HG03066 (cell line): ENCODE measurements around the gene DFFB.

Source experiments
- ATAC-seq: cut with Tn5 transposase; IDR thresholded peaks from one replicate; pipeline ENCODE4 v1.9.1; 2021; ENCODE audit warnings: low read depth; ENCODE audit not compliant: unreplicated experiment

DFFB gene

GRCh38 chr1:3828391-3828790 is 28.9 kb upstream of the DFFB start:
- no peak for ATAC-seq

GRCh38 chr1:3831689-3832088 is 25.6 kb upstream of the DFFB start:
- no peak for ATAC-seq

DNA sequence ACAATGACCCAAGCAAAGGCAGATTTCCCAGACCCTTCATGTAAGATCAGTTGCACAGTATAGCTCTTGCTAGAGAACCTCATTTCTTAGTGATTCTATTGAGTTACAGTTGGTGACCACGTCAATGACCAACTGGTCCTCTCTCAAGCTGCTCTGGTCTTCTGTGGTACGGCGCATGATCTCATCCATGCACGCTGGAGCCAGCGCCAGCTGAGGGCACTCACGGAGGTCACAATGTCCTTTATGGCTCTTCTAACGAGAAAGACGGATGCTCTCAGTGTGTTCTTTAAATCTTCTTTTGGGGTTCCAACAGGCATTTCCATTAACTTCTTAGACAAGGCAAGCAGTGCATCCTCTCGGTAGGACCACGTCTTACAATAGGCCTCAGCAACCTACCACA is 22.6 kb upstream of the DFFB start:
- ATAC-seq, result no peak

DNA sequence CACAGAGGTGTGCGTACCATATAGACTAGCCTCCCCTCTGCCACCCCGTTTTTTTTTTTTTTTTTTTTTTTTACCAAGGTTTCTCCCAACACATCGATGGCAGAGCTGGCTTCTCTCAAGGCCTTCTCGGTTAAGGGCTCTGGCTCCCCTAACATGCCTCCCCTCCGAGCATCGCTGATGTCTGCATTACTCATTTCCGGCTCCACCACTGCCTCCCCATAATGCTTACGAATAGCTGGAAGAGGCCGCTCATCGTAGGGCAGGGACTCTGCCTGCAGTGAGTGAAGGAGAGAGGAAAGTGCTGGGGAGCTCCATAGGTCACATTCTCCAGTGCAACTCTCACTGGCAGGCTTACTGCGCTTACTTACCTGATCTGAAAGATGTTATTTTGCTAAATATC is 20.9 kb upstream of the DFFB start:
- ATAC-seq, result no peak

DNA sequence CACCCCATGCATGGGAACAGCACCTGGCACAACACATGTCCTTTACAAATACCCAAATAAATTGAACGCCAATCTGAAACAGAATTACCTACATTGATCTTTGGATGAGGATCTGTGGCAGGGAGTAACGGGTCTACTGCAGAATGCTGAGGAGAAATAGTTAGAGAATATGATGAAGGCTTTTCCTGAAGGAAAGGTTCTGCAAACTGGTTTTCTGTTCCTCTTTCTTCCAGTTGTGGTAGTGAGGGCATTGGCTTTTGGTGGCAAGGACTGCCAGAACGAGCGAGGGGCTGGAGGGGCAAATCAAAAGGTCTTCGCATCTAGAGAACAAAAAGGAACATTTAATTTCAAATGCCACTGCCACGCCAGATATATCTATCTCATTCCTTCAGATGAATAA is 20.1 kb upstream of the DFFB start:
- ATAC-seq, result no peak

DNA sequence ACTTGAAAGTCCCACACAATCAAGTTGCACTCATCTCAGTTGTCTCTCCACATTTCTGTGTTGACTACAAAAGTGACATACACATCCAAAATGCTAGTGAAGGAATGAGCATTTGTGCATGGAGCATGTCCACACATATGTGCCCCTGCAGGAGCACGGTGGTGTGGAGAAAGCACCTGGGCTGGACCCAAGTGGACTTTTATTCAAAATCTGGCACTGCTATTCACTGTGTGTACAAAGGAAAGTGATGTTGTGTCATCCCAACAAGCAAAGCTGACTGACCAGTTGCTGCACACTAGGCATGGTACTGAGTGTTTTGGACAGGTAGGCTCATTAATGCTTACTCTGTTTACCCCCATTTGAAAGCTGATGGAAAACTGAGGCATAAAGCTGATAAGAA is 19.6 kb upstream of the DFFB start:
- ATAC-seq, result no peak

DNA sequence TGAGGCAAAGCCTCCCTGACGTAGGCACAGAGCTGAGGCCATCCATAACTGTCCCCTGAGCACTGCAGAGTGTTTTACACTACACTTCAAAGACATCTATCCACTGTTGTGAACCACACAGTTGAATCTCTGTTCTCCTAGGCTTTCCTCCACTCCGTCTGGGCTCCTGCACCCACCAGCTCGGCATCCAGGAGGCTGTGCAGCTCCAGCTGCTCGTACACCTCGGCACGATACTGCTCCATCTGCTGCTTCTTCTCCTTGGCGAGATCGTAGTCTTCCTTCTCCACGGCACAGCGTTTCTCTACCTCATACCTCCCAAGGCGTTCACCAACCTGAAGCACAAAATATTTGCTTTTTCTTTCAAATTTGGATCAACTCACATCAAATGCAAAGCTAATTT is 18.5 kb upstream of the DFFB start:
- no peak for ATAC-seq

DNA sequence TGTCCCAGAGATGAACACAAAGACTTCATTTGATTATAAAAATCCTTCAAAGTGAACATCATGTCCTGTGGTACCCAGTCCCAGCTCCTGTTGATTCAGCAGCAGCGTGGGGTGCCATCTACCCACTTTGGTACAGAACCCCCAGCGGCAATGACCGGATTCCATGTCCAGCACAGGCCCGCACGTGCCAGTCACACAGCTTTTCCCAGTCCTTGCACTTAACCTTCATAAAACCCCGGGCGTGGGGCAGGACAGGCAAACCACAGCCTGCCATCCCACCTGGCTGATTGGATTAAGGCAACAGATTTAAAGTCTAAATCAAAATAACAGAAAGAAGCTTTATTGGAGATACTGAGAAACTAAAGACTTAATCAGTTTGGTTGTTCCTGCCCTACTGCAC is 15.8 kb upstream of the DFFB start:
- ATAC-seq, result no peak

GRCh38 chr1:3842912-3843311 is 14.4 kb upstream of the DFFB start:
- no peak for ATAC-seq

DNA sequence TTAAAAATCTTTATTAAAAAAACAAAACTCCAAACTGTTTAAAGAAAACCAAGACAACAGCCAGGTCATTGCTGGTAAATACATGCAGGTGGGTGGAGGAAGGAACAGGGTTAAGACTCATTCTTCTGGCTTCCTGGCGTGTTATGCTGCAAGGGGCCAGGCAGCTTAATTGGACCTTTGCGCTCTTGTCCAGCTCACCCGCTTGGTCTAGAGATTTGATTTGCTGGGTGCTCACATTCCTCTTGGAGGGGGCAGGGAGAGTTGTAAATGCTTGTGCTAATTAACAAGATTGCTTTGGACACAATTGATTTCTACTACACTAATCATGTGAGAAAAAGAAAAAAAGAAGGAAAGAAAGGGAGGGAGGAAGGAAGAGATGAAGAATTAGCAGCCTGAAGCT is 10.7 kb upstream of the DFFB start:
- ATAC-seq, result no peak

DNA sequence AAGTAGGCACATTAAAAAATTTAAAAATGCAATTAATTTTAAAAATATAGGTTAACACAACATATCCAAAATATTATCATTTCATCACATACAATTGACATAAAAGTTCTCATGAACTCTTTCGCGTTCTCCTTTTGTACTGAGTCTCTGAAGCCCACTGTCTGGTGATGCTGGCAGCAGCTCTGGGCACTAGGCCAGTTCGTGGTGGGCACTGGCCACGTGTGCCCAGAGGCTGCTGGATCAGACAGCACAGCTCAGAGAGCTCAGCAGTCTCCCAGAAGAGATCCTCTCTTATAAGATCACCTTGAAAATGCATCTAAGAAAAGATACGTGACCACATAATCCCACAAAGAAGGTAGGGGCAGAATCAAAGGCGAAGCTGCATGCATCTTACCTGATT is 10.2 kb upstream of the DFFB start:
- no peak for ATAC-seq

GRCh38 chr1:3850857-3851256 is 6.4 kb upstream of the DFFB start:
- no peak for ATAC-seq

GRCh38 chr1:3851292-3851691 is 6.0 kb upstream of the DFFB start:
- no peak for ATAC-seq

- ATAC-seq, result no peak
Measured at GRCh38 chr1:3852091-3852490, 5.2 kb upstream of the DFFB start.

DNA sequence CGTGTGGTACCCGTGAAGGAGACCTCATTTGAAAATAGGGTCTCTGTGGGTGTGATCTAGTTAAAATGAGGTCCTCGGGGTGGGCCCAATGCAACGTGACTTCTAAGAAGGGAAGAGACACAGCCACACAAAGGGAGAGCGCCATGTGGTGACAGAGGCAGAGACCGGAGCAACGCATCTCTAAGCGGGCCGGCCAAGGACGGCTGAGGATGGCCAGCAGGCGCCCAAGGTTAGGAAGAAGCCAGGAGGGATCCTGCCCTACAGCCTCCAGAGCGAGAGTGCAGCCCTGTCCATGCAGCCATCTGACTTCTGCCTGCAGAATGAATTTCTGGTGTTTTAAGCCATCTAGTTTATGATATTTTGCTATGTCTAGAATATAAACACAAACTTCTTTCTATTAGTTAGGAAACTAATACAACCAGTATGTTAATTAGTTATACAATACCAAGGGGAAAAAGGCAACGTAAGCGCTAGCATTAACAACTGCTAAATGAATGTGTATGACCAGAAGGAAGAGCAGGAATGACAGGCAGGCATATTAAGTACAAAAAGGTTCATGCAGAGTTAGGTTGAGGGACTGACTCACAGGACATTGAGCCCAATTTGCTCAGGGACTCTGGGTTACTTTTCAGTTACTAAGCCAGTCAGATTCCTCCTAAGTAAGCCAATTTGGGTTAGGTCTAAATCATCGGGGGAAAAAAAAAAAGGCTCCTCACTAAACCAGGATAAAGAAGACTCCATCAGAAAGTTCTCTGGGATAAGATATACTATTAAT is 4.4 kb upstream of the DFFB start:
- ATAC-seq, result no peak

- ATAC-seq, result no peak
Measured at GRCh38 chr1:3857791-3858129, 484 bp downstream of the DFFB start.

DNA sequence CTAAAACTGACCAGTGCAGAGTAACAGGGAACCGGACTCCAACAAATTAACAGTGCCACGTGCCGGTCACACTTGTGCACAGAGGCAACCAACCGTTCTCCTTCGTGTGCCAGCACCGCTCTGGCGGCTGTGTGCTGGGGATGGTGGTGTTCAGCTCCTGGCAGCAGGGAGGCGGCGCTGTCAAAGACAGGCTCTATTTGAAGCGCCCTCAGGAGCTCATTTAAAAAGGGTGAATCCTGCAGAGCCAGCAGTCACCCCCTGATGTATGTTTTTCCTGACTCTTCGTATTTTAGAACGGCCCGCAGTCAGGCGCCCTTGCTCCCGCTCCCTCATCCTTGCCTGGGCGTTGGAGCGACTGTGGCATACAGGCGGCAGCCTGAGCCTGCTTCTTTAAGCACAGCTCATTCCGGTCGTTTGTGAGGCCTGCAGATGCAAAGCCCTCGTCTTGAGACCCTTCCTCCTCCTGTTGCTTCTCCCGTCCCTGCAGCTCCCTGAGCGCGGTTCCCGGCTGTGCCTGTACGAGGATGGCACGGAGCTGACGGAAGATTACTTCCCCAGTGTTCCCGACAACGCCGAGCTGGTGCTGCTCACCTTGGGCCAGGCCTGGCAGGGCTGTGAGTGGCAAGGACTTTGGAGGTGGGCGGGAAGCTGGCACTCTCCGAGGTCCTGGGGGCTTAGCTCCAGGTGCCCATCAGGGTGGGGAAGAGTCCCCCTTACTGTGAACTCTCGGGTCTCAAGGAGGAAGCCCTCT is 1.1 kb downstream of the DFFB start:
- no peak for ATAC-seq

DNA sequence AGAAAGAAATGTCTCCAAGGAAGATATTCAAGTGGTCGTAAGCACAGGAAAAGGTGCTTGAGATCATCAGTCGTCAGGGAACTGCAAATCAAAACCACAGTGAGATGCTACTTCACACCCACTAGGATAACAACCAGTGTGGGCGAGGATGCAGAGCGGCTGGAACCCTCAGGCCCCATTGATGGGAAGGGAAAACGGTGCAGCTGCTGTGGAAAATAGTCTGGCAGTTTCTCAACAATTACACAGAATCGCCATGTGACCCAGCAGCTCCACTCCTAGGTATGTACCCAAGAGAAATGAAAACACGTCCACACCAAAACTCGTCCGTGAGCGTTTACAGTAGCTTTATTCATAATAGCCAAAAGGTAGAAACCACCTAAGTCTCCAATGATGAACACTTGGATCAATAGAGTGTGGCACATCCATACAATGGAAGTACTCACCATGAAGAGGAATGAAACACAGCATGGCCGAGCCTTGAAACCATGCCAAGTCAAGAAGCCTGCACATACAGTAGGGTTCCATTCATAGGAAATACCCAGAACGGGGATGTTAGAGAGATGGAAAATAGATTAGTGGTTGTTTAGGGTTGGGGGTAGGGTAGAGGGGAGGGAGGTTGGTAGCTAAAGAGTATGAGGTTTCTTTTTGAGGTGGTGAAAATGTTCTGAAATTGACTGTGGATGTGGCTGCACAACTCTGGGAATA is 6.1 kb downstream of the DFFB start:
- ATAC-seq, result no peak

DNA sequence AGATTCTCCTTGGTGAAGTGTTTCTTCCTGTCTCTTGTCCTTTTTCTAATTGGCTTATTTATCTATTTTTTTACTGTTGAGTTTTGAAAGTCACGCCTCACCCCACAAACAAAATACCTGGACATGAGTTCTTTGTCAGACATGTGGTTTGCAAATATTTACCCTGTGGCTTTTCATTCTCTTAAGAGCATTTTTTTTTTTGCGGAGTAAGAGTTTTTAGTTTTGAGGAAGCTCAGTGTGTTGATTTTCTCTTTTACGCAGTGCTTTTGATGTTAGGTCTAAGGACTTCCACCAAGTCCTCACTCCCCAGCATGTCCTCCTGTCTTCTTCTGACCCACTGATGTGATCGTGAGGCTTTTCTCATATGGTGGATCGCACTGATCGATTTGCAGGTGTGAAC is 7.6 kb downstream of the DFFB start:
- no peak for ATAC-seq

- no peak for ATAC-seq
Measured at GRCh38 chr1:3865606-3866160, 8.4 kb downstream of the DFFB start.

GRCh38 chr1:3868464-3869006 is 11.3 kb downstream of the DFFB start:
- no peak for ATAC-seq
